ENCODE data around the gene P2RY11. TPM values are rescaled to one million over a fixed set of nuclear protein-coding genes. Genes with fewer than 3 reads are reported as not detected.

P2RY11 gene
- total and polyA plus RNA-seq, 4 donors = 0.68 to 5.3 (median 3.7) TPM

- no peak for DNase-seq (ENCODE audit: low spot score)
- Histone ChIP-seq H3K9me3 (ENCODE audit: control insufficient read depth in 4 of 4, low read length in 3 of 4) (no peaks in the 10 kb centered on the region), H3K4me3 (ENCODE audit: low read depth in 1 of 3, low read length in 3 of 3) (no peak overlapping the region), H3K27me3 (ENCODE audit: control insufficient read depth in 4 of 4, insufficient read depth in 4 of 4, low read length in 3 of 4) (no peaks in the 10 kb centered on the region), H3K4me1 (ENCODE audit: control insufficient read depth in 4 of 4, insufficient read depth in 4 of 4, low read length in 3 of 4) (no peaks in the 10 kb centered on the region), H3K27ac (ENCODE audit: low read depth in 1 of 2, low read length in 2 of 2) (no peak overlapping the region), H3K36me3 (ENCODE audit: control insufficient read depth in 4 of 4, insufficient read depth in 3 of 4, low read depth in 1 of 4, low read length in 3 of 4) (peaks cover 14 to 39% (median 30%) of the 10 kb centered on the region in 4 donors), H3K9ac (ENCODE audit: low read depth in 1 of 2, low read length in 2 of 2) (no peak overlapping the region)
- TF ChIP-seq, protein P1, sequence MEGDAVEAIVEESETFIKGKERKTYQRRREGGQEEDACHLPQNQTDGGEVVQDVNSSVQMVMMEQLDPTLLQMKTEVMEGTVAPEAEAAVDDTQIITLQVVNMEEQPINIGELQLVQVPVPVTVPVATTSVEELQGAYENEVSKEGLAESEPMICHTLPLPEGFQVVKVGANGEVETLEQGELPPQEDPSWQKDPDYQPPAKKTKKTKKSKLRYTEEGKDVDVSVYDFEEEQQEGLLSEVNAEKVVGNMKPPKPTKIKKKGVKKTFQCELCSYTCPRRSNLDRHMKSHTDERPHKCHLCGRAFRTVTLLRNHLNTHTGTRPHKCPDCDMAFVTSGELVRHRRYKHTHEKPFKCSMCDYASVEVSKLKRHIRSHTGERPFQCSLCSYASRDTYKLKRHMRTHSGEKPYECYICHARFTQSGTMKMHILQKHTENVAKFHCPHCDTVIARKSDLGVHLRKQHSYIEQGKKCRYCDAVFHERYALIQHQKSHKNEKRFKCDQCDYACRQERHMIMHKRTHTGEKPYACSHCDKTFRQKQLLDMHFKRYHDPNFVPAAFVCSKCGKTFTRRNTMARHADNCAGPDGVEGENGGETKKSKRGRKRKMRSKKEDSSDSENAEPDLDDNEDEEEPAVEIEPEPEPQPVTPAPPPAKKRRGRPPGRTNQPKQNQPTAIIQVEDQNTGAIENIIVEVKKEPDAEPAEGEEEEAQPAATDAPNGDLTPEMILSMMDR (IDR thresholded peaks at IDR 0.05; ENCODE audit: low read depth, low read length, missing input control) = no peak
- TF ChIP-seq, protein P2, sequence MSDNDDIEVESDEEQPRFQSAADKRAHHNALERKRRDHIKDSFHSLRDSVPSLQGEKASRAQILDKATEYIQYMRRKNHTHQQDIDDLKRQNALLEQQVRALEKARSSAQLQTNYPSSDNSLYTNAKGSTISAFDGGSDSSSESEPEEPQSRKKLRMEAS (IDR thresholded peaks at IDR 0.05) = no peak
- TF ChIP-seq HNF4A (conservative IDR thresholded peaks at IDR 0.05) (no peak), SP1 (IDR thresholded peaks at IDR 0.05) (no peak)
- 95% methylated on average over 7 of the region's 7 CpGs for WGBS
Observed at GRCh38 chr19:10132905-10133304, 21.4 kb downstream of the P2RY11 start.

- no peak overlapping the region for H3K4me3 ChIP-seq (ENCODE audit: low read depth in 1 of 3, low read length in 3 of 3)
- no peaks in the 10 kb centered on the region for H3K27me3 ChIP-seq (ENCODE audit: control insufficient read depth in 4 of 4, insufficient read depth in 4 of 4, low read length in 3 of 4)
- H3K9me3 ChIP-seq (ENCODE audit: control insufficient read depth in 4 of 4, low read length in 3 of 4) = no peaks in the 10 kb centered on the region
- H3K4me1 ChIP-seq (ENCODE audit: control insufficient read depth in 4 of 4, insufficient read depth in 4 of 4, low read length in 3 of 4) = no peaks in the 10 kb centered on the region
- DNase-seq (ENCODE audit: low spot score) = no peak
- peaks cover 18 to 46% (median 32%) of the 10 kb centered on the region in 4 donors for H3K36me3 ChIP-seq (ENCODE audit: control insufficient read depth in 4 of 4, insufficient read depth in 3 of 4, low read depth in 1 of 4, low read length in 3 of 4)
- no peak overlapping the region for H3K27ac ChIP-seq (ENCODE audit: low read depth in 1 of 2, low read length in 2 of 2)
- no peak overlapping the region for H3K9ac ChIP-seq (ENCODE audit: low read depth in 1 of 2, low read length in 2 of 2)
- WGBS = 91% methylated on average over 11 of the region's 11 CpGs
- TF ChIP-seq, protein P3, sequence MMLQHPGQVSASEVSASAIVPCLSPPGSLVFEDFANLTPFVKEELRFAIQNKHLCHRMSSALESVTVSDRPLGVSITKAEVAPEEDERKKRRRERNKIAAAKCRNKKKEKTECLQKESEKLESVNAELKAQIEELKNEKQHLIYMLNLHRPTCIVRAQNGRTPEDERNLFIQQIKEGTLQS (IDR thresholded peaks at IDR 0.05) = no peak
Observed at GRCh38 chr19:10133596-10133995, 22.1 kb downstream of the P2RY11 start.

- no peak overlapping the region for H3K9ac ChIP-seq (ENCODE audit: low read depth in 1 of 2, low read length in 2 of 2)
- TF ChIP-seq GABPA (IDR thresholded peaks at IDR 0.05 in 1 of 2, conservative IDR thresholded peaks at IDR 0.05 in 1 of 2) = no peak
- TF ChIP-seq TAF1 (conservative IDR thresholded peaks at IDR 0.05) = no peak
- TF ChIP-seq, protein P3 (IDR thresholded peaks at IDR 0.05) = no peak
- no peak for TF ChIP-seq FOXA2 (IDR thresholded peaks at IDR 0.05)
- TF ChIP-seq, protein P2 (IDR thresholded peaks at IDR 0.05) = no peak
- no peak for TF ChIP-seq NR2F2 (IDR thresholded peaks at IDR 0.05)
- no peak for TF ChIP-seq SP1 (IDR thresholded peaks at IDR 0.05)
- no peak for TF ChIP-seq FOXA1 (IDR thresholded peaks at IDR 0.05)
- no peak for TF ChIP-seq ZBTB33 (IDR thresholded peaks at IDR 0.05)
- no peak for TF ChIP-seq EGR1 (IDR thresholded peaks at IDR 0.05; ENCODE audit: low read depth in 2 of 2)
- no peak overlapping the region for H3K27ac ChIP-seq (ENCODE audit: low read depth in 1 of 2, low read length in 2 of 2)
- no peak overlapping the region for H3K4me3 ChIP-seq (ENCODE audit: low read depth in 1 of 3, low read length in 3 of 3)
- no peaks in the 10 kb centered on the region for H3K27me3 ChIP-seq (ENCODE audit: control insufficient read depth in 4 of 4, insufficient read depth in 4 of 4, low read length in 3 of 4)
- 96% methylated on average over 9 of the region's 9 CpGs for WGBS
- no peak for DNase-seq (ENCODE audit: low spot score)
- no peaks in the 10 kb centered on the region for H3K4me1 ChIP-seq (ENCODE audit: control insufficient read depth in 4 of 4, insufficient read depth in 4 of 4, low read length in 3 of 4)
- peaks cover 22 to 50% (median 32%) of the 10 kb centered on the region in 4 donors for H3K36me3 ChIP-seq (ENCODE audit: control insufficient read depth in 4 of 4, insufficient read depth in 3 of 4, low read depth in 1 of 4, low read length in 3 of 4)
- no peaks in the 10 kb centered on the region for H3K9me3 ChIP-seq (ENCODE audit: control insufficient read depth in 4 of 4, low read length in 3 of 4)
Observed at GRCh38 chr19:10134040-10134439, 22.5 kb downstream of the P2RY11 start.

All from liver (tissue), 9 donors.